Measurements from ENCODE around the gene PDSS2.
"Not testable (repeated sequence)": the region's sequence is repeated elsewhere in the genome, so short reads cannot be mapped to it uniquely, and the experiment has no call there.

The PDSS2 gene

DNA sequence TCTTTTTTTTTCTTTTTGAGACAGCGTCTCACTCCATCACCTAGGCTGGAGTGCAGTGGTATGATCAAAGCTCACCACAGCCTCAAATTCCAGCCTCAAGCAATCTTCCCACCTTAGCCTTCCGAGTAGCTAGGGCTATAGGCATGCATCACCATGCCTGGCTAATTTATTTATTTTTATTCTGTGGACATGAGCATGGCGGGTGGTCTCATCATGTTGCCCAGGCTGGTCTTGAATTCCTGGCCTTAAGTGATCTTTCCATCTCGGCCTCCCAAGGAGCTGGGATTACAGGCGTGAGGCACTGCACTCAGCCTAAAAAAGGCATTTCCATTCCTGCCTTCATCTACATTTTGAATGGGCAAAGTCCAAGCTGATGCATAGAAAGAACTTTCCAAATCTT, 287.9 kb downstream of the PDSS2 start:
- DNase-seq (ENCODE audit: low read depth, low spot score), result no peak

DNA sequence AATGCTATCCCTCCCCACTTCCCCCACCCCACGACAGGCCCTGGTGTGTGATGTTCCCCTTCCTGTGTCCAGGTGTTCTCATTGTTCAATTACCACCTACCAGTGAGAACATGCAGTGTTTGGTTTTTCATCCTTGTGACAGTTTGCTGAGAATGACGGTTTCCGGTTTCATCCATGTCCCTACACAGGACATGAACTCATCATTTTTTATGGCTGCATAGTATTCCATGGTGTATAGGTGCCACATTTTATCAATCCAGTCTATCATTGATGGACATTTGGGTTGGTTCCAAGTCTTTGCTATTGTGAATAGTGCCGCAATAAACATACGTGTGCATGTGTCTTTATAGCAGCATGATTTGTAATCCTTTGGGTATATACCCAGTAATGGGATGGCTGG, 295.1 kb downstream of the PDSS2 start:
- DNase-seq (ENCODE audit: low read depth, low spot score), result not testable (repeated sequence)

DNA sequence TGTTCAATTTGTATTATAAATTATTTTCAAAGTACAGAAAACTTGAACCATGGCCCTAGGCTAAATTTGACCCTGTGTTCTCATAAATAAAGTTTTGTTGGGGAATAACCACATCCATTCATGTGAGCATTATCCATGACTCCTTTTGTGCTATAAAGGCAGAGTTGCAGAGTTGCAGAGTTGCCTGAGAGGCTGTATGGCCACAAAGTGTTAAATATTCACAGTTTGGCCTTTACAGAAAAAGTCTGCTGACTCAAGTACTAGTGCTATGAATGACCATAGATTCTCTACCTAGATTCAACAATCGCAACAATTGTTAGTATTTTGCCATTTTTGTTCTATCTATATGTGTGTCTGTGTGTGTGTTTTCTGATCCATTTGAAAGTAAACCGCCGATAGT, 297.8 kb downstream of the PDSS2 start:
- no peak for DNase-seq (ENCODE audit: low read depth, low spot score)

DNA sequence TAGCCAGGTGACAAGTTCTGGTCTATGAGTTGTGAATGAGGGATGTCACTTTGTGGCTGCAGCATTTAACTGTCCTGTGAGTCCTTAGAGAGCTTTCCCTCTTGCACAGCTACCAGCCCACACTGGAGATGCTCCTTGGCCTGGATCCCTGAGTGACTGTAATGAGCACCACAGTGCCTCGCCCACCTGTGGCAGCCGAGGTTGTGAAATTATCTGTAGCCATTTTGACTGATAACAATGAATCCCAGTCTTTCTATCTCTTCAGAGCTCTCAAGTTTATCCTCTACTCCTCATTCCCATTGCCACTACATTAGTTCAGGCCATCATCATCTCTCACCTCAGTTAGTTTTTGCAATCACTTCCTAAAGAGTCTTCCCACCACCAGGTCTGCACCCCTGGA, 302.7 kb downstream of the PDSS2 start:
- DNase-seq (ENCODE audit: low read depth, low spot score), result no peak

DNA sequence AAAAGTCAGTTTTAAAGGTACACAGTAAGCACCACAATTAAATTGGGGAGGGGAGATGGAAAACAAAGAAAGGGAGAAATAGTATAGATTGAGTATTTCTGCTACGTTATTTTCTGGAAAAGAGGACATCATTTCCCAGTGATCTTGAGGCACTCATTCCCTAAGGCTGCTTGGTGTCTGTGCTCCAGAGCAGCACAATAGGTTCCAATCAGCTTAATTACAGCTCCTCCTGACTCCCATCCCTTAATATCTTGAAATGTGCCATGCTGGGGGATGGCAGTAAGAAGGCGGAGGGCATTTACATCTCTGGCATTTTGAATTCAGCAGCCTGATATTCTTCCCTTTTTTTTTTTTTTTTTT, 304.6 kb downstream of the PDSS2 start:
- DNase-seq (ENCODE audit: low read depth, low spot score), result no peak

DNA sequence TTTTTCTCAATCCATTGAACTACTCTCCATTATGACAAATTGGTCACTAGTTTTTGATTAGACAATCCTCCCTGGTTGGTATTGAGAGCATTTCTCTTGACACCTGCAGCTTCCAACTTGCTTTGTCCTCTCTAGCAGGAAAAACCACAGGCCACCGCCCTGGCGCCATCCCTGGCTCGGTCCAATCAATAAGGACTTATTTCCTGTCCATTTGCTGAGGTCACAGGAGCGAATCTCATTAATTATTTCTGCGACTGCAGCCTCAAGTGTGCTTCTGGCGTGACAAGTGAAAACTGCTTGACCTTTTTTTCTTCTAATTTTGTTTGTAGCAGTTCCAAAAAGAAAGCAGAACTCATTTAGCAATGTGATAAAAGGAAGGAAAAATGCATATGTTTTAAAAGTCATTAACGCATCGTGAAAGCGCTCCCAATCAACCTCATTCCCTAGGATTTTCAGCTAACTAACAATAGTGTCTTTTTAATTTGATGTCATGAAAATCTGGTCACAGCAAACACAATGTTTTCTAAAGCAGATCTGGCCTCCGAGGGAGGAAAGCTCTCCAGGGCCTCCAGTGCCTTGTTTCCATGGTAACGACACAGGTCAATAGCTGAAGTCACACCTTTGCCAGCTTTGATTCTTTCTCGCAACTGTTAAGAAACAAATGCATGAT, 305.1 kb downstream of the PDSS2 start:
- no peak for DNase-seq (ENCODE audit: low read depth, low spot score)

DNA sequence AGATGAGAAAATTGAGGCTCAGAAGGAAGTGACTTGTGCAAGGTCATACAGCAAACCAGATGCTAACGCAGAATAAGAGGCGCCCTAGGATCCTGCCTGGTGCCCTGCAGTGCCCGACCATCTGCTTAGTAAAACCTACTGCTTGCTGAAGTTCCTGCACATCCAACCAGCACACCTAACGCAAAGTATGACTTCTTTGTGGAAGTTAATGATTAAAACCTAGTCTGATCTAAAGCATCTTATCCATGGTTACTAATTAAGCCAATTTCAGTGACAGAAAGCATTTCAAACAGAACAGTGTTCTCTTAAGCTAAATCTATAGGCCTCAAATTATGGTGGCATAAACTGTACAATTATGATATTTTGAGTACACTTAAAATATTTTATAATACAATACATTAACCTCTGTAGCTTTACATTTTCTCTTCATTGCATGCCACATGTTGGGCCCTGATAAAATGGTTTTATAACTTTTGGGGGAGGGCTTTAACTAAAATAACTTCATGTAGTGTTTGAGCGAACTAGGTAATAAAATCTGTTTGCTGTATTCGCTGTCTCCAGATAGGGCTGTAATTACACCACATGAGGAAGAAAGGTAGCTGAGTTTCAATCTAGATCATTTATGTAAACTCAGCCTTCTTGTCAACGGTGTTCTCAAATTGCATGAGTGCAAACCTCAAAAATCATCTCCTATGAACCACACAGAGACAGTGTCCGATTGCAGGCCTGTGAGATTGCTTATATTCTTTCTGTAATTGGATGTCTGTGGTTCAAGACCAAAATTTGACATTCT, 306.5 kb downstream of the PDSS2 start:
- DNase-seq (ENCODE audit: low read depth, low spot score), result no peak

DNA sequence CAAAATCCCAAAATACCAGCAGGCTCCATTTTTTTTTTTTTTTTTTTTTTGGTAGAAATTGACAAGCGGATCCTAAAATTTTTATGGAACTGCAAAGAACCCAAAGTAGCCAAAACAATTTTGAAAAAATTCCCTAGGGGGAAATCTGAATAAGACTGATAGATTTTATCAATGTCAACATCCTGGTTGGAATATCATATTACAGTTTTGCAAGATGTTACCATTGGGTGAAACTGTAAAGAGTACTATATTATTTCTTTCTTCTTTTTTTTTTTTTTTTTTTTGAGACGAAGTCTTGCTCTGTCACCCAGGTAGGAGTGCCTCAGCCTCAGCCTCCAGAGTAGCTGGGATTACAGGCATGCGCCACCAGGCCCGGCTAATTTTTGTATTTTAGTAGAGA, 314.7 kb downstream of the PDSS2 start:
- no peak for DNase-seq (ENCODE audit: low read depth, low spot score)

DNA sequence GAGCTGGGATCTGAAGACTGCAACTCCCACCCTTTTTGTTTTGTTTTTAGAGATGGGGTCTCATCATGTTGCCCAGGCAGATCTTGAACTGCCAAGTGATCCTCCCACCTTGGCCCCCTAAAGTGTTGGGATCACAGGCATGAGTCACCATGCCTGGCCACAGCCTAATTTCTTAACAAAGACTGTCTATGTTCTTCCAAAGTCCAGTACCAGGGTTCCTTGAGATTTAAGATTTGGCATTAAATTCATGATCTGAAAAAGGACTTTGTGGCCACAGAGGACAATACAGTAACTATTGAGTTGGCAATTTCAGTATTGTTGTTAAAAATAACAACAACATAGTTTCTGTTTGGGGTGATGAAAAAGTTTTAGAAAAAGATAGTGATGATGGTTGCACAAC, 315.4 kb downstream of the PDSS2 start:
- DNase-seq (ENCODE audit: low read depth, low spot score), result no peak

DNA sequence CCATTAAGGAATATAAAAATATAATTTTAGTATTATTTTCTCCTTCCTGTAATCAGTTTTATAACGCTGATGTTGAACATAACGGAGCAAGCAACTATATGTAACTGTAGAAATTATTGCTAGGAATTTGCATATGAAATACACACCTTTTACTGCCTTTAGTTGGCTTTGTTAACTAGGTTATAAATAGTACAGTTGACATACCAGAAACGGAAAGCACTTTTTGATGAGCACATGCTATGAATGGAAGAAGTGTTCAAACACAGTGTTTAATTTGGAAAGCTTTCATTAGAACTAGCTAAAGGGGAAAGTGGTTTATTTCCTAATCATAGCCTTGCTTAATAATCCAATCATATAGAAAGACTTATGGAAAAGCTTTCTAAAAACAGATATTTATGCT, 318.8 kb downstream of the PDSS2 start:
- DNase-seq (ENCODE audit: low read depth, low spot score), result no peak

DNA sequence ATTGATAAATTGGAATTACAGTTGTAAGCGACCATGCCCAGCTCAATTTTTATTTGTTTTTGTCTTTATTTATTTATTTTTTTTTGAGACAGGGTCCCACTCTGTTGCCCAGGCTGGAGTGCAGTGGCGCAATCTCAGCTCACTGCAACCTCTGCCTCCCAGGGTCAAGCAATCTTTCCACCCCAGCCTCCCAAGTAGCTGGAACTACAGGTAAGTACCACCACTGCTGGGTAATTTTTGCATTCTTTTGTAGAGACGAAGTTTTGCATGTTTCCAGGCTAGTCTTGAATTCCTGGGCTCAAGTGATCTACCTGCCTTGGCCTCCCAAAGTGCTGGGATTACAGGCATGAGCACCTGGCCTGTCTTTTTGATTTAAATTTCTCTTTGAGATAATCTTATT, 323.0 kb downstream of the PDSS2 start:
- DNase-seq (ENCODE audit: low read depth, low spot score), result not testable (repeated sequence)

DNA sequence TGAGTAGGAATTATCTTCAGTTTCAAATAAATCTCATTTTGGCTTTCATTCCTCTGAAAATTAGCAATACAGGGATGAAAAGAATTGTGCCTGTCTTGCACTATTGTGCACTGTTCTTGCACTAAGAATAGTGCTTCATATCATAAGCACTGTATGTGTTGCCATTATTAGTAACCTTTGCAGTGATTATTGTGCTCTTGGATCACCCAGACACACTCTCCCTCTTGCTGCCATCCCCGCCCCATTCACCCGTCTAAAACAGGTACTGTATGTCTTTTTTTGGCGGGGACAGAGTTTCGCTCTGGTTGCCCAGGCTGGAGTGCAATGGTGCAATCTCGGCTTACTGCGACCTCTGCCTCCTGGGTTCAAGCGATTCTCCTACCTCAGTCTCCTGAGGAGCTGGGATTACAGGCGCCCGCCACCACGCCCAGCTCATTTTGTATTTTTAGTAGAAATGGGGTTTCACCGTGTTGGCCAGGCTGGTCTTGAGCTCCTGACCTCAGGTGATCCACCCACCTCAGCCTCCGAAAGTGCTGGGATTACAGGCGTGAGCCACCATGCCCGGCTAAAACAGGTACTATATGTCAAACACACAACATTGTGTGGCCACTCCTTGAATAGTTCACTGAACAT, 324.2 kb downstream of the PDSS2 start:
- DNase-seq (ENCODE audit: low read depth, low spot score), result not testable (repeated sequence)

DNA sequence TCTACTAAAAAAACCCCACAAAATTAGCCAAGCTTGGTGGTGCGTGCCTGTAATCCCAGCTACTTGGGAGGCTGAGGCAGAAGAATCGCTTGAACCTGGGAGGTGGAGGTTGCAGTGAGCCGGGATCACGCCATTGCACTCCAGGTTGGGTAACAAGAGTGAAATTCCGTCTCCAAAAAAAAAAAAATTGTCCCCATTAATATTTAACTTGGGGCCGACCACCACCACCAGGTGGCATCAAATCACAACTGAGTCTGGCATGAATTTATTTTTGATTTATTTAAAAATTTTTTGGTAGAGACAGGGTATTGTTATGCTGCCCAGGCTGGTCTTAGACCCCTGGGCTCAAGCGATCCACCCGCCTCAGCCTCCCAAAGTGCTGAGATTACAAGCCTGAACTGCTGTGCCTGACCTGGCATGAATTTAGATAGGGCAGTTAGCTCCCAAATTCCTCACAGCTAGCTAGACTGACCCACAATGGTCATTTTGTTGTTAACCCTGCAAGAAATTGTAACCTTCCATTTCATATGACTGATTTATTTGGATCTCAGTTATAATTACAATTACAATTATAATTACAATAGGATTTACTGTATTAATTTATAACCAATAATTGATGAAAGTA, 326.9 kb downstream of the PDSS2 start:
- DNase-seq (ENCODE audit: low read depth, low spot score), result no peak

DNA sequence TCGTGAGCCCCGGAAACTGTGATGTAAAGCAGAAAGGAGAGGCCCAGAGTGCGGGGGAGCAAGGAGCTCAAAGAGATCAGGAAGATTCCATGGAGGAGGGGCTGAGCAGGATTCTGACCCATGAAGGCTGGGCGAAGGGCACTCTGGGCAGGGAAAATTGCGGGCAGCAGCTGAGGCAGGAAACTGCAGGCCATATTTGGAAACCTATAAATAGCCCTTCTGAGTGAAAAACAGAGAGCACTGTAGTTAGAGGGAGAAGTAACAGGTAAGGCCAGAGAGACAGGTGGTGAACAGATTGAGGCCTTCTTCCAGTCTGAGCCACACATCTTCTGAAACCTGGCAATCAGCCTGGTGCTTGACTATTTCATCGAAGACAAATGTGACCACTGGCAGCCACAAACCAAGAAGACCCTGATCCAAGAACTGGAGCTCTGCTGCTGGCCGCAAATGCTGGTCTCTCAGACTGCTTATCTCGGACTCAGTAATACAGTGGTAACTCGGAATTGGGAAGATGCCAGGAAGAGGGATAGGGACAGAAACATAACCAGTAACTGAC, 329.9 kb downstream of the PDSS2 start:
- DNase-seq (ENCODE audit: low read depth, low spot score), result no peak

DNA sequence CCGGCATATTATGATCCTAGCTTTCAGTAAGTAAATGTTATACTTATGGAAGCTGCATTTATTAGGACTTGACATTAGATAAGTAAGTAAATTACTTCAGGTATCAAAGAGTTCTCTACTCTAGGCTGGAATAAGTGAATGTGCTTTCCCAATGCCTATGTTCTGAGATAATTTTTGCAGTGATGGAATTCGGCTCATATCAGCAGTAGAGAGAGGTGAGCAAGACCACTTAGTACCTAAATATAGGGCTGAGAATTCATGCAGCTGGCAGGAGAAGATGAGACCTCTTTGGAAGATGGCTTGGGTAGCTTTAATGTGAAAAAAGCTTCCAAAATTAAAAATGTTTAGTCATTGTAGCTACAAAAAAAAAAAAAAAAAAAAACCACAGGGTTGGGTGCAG, 330.8 kb downstream of the PDSS2 start:
- DNase-seq (ENCODE audit: low read depth, low spot score), result no peak

DNA sequence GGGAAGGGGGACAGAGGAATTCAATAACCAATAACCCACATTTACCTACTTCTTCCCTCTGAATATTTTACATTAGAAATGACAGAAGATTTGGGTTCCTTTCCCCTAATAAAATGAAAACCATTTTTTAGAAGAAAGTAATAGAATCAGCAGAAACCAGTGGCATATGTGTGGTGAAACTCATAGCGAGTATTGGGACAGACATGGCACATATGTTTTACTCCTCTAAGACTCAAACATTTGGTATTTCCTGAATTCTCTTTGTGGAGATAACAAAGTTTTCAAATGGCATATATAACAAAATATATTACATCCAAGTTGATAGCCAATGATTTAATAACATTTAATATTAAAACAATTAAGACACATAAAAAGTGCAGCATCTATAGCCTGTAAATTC, 331.2 kb downstream of the PDSS2 start:
- DNase-seq (ENCODE audit: low read depth, low spot score), result no peak

DNA sequence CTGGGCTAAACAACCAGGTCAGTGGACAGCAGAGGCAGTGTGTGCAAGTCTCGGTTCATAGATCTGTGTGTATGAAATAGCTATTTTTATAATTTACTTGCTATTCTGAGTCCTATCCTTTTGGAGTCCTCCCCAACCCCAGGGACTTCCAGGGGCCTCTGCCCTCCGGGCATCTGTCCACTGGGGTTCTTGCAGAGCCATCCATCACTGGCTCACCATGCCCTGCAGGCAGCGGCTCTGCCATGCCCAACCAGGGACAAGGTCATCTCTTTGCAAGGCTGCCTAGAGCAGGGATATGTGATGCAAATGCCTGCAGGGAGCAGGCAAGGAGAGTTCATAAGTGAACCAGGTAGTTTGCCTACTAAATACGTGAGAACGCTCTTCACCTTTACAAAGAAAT, 333.6 kb downstream of the PDSS2 start:
- DNase-seq (ENCODE audit: low read depth, low spot score), result no peak

DNA sequence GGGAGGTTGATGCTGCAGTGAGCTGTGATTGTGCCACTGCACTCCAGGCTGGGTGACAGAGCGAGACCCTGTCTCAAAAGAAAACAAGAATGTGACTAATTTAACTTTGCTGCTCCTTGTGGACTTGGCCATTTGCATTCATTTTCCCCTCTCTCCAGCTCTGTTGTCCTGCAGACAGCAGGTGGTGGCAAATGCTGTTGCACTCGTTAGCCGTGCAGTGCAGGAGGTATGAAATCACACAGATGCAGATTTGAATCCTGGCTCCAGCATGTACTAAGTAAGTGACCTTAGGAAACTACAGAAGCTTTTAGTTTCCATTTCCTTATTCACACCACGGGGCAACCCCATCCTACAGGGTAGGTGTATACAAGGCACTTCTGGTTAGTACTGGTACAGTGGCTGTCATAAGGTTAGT, 334.4 kb downstream of the PDSS2 start:
- no peak for DNase-seq (ENCODE audit: low read depth, low spot score)

DNA sequence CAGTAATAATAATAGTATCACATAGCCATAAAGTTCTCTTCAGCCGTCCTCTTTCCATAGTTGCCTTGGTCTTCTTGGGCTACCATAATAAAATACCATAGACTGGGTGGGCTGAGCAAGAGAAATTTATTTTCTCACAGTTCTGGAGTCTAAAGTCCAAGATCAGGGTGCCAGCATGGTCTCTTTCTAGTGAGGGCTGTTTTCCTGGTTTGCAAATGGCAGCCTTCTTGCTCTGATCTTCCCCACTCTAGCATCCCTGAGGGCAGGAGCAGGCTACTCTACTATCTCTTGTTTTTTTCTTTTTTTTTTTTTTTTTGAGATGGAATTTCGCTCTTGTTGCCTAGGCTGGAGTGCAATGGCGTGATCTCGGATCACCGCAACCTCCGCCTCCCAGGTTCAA, 335.9 kb downstream of the PDSS2 start:
- no peak for DNase-seq (ENCODE audit: low read depth, low spot score)

DNA sequence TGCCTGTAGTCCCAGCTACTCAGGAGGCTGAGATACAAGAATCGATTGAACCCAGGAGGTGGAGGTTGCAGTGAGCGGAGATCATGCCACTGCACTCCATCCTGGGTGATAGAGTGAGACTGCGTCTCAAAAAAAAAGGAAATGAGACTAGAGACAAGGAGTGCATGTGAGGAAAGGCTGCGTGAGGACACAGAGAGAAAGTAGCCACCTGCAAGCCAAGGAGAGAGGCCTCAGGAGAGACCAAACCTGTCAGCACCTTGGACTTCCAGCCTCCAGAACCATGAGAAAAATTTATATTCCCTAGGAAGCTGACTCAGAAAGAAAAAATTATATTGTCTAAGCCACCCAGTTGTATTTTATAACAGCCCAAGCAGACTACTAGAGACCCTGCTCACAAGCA, 336.6 kb downstream of the PDSS2 start:
- DNase-seq (ENCODE audit: low read depth, low spot score), result no peak

DNA sequence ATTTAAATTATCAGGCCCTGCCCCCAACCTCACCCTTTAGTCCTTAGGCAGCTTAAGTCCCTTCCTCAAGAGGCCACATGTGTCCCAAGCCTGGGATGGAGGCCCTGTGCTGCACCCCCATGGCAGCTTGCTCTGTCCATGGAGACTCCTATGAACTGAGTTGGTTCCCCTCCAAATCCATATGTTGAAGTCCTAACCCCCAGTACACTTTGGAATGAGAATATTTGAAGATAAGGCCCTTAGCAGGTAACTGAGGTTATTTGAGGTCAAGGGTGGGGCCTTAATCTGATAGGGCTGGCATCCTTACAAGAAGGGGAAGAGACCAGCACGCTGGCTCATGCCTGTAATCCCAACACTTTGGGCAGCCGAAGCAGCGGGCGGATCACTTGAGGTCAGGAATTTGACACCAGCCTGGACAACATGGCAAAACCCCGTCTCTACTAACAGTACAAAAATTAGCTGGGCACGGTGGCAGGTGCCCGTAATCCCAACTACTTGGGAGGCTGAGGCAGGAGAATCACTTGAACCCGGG, 337.3 kb downstream of the PDSS2 start:
- no peak for DNase-seq (ENCODE audit: low read depth, low spot score)

DNA sequence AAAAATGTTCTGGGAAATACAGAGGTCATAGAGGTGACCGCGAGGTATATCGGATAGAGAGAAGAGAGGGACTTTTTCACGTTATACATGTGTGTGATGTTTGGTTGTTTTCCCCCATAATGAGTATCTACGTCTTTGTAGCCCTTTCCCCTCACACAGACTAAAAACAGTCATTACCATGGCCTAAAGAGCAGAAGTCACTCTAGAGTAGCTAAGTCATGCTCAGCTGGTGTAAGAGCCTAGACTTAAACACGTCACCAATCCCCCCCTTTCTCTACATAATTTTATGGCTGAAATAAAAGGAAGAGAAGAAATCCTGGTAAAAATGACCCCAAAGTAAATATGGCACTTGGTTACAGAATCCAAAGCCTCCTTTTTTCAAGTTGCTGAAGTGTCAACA, 338.1 kb downstream of the PDSS2 start:
- DNase-seq (ENCODE audit: low read depth, low spot score), result no peak
